GM21576 (cell line): ENCODE measurements around the gene C3orf20.
"Not testable (repeated sequence)": the region's sequence is repeated elsewhere in the genome, so short reads cannot be mapped to it uniquely, and the experiment has no call there.

Source experiments
- ATAC-seq: cut with Tn5 transposase; IDR thresholded peaks from one replicate; pipeline ENCODE4 v1.9.1; 2021; ENCODE audit warnings: mild to moderate bottlenecking, moderate library complexity; ENCODE audit not compliant: unreplicated experiment

Gene C3orf20

GRCh38 chr3:14649466-14649865 is 25.5 kb upstream of the C3orf20 start:
- no peak for ATAC-seq

- no peak for ATAC-seq
These were observed 24.7 kb upstream of the C3orf20 start for GRCh38 chr3:14650193-14650592.

GRCh38 chr3:14651440-14652251 is 23.3 kb upstream of the C3orf20 start, which contains the start of gene CCDC174:
TSS of gene CCDC174 (plus strand) at chr3:14651762. CDS start at chr3:14651837, 75 bp downstream.
- ATAC-seq: peak; percentile 99

GRCh38 chr3:14652360-14652907 is 22.5 kb upstream of the C3orf20 start:
- not testable (repeated sequence) for ATAC-seq

GRCh38 chr3:14657579-14657978 is 17.4 kb upstream of the C3orf20 start:
- no peak for ATAC-seq

DNA sequence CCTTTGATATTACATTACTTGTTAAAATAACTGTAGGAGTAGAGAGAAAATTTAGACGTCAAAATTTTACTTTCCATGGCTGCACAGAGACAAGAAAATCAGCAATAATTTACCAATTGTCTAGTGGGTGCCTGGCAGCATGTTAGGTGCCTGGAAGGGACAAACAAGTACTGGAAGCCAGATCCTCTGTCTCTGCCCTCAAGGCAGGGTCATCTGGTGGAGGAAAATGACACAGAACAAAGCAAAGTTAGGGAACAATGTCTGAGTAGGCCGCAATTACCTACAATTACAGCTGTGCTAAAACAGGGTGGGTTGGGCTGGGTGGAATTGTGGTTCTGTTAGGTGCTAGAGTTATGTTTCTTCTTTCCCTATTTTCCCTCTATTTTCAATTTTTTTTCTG is 16.0 kb upstream of the C3orf20 start:
- no peak for ATAC-seq

DNA sequence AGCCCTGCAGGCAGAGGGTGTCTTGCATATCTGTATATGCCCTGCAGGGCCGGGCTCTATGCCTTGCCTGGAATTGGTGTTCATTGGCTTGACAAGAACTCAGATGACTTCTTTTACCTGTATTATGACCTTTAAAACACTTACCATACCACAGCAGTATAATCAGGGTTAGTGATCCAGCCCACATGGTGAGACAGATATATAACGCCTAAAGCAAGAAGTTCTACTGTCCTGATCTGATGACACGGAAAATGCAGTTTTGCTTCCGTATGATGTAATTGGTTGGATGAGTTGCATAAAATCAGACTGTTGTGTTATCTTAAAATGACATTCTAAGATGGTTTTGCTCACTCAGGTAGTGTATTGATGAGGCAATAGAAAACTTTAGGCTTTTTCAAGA is 14.0 kb upstream of the C3orf20 start:
- ATAC-seq: no peak

- no peak for ATAC-seq
These were observed 11.4 kb upstream of the C3orf20 start for GRCh38 chr3:14663396-14664135.

- ATAC-seq: no peak
These were observed 10.8 kb upstream of the C3orf20 start for GRCh38 chr3:14664170-14664569.

GRCh38 chr3:14672588-14672987 is 2.4 kb upstream of the C3orf20 start:
- ATAC-seq: no peak

- ATAC-seq: no peak
These were observed 1.9 kb downstream of the C3orf20 start for GRCh38 chr3:14676881-14677280.

GRCh38 chr3:14678015-14678503 is 3.1 kb downstream of the C3orf20 start:
- no peak for ATAC-seq

GRCh38 chr3:14680115-14680514 is 5.2 kb downstream of the C3orf20 start:
- no peak for ATAC-seq

- no peak for ATAC-seq
These were observed 5.8 kb downstream of the C3orf20 start for GRCh38 chr3:14680716-14681115.

DNA sequence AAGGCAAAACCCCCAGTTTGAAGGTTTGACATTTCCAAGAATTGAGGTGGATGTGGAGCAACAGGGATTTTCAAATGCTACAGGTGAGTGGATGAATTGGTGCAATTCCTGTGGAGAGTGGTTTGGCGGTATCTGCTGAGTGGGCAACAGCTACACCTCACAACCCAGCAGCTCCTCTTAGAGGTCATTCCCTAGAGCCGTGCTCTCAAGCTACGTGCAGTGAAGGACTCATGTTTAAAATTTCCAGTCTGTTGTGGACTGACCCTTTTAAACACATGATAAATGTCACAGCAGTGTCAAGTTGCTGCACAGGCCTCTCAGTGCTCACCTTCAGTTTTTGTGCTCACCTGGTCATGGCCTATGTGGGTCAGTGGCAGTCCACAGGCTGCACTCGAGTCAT is 9.5 kb downstream of the C3orf20 start:
- no peak for ATAC-seq

GRCh38 chr3:14685179-14685578 is 10.2 kb downstream of the C3orf20 start:
- no peak for ATAC-seq

- no peak for ATAC-seq
These were observed 12.4 kb downstream of the C3orf20 start for GRCh38 chr3:14687360-14687759.

GRCh38 chr3:14688525-14688924 is 13.6 kb downstream of the C3orf20 start:
- peak; percentile 42 for ATAC-seq

- ATAC-seq: peak; percentile 39
These were observed 14.5 kb downstream of the C3orf20 start for GRCh38 chr3:14689247-14689980.

DNA sequence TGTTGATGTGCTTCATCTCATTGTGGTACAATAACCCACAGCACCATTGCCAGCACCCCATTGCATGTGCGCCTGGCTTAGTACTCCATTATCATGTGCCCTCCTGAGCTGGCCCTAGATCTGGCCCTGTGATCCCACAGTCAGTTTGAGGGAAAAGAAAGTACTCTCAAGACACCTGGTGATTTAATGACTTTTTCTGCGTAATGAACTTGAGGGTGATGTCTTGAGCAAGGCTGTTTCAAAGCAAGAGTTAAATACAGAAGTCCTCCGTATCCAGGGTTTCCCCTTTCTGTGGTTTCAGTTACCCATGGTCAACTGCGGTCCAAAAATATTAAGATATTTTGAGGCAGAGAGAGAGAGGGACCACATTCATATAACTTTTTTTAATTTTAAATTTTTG is 16.3 kb downstream of the C3orf20 start:
- peak; percentile 46 for ATAC-seq

DNA sequence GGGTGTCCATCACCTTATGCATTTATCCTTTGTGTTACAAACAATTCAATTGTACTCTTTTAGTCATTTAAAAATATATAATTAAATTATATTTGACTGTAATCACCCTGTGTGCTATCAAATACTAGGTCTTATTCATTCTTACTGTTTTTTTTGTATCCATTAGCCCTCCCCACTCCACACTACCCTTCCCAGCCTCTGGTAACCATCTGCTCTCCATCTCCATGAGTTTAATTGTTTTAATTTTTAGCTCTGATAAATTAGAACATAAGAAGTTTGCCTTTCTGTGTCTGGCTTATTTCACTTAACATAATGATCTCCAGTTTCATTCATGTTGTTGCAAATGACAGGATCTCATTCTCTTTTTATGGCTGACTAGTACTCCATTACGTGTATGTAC is 16.8 kb downstream of the C3orf20 start:
- no peak for ATAC-seq
